GM12873 (cell line): ENCODE results near the gene KRTAP5-8.
"Not testable (repeated sequence)": the region's sequence is repeated elsewhere in the genome, so short reads cannot be mapped to it uniquely, and the experiment has no call there.

Experiments used
- TF ChIP-seq, protein P1 (sequence below): IDR thresholded peaks from 2 replicates; pipeline ENCODE4 v1.5.1; 2012; ENCODE audit warnings: low read depth, mild to moderate bottlenecking, moderate library complexity, low read length, control low read depth; ENCODE audit not compliant: insufficient read depth; ENCODE audit errors: missing control alignments

KRTAP5-8 gene

DNA sequence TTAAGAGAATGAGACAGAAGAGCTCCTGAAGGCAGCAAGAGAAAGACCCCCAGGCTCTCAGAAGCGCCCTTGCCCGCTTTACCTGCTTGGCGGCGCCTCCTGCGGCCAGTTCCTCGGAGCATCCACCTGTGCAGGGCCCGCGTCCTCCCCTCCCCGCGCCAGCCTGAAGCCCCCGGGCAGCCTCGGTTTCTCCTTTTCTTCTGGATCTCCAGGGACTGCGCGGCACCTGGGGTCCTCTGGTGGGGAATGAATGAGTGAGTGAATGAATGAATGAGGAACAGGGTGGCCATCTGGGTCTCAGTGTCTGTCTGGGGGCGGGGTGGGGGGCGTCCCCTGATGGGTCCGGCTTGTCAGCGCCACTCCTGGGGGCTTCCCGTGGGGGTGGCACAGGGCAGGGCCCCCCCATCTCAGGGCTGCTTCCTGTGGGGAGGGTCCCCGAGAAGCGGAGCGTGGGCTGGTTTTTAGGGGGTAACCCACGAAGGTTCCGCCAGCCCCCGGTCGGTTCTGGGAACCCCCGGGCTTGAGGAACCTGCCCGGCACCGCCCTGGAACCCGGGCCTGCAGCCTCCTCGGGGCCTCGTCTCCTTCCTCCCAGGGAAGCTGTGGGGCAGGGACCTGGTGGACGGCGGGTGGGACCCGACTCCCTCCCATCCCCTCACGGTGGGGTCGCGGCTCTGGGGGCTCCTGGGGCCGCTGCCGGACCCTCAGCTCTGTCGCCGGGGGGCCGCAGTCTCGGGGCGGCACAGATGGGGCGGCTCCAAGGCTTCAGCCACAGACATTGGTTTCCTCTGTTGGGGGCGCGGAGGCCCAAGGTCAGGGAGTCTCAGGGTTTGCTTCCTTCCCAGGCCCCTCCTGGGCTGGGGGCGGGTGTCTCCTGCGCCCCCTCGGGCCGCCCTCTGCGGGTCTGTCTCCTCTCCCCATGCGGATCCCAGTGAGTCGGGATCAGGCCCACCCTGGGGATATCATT lies 19.0 kb upstream of the KRTAP5-8 start:
- TF ChIP-seq, protein P1, sequence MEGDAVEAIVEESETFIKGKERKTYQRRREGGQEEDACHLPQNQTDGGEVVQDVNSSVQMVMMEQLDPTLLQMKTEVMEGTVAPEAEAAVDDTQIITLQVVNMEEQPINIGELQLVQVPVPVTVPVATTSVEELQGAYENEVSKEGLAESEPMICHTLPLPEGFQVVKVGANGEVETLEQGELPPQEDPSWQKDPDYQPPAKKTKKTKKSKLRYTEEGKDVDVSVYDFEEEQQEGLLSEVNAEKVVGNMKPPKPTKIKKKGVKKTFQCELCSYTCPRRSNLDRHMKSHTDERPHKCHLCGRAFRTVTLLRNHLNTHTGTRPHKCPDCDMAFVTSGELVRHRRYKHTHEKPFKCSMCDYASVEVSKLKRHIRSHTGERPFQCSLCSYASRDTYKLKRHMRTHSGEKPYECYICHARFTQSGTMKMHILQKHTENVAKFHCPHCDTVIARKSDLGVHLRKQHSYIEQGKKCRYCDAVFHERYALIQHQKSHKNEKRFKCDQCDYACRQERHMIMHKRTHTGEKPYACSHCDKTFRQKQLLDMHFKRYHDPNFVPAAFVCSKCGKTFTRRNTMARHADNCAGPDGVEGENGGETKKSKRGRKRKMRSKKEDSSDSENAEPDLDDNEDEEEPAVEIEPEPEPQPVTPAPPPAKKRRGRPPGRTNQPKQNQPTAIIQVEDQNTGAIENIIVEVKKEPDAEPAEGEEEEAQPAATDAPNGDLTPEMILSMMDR, result no peak

GRCh38 chr11:71519546-71519945 lies 18.3 kb upstream of the KRTAP5-8 start:
- TF ChIP-seq, protein P1, result no peak

- TF ChIP-seq, protein P1, result no peak
These were observed 12.5 kb upstream of the KRTAP5-8 start for GRCh38 chr11:71525188-71525937.

DNA sequence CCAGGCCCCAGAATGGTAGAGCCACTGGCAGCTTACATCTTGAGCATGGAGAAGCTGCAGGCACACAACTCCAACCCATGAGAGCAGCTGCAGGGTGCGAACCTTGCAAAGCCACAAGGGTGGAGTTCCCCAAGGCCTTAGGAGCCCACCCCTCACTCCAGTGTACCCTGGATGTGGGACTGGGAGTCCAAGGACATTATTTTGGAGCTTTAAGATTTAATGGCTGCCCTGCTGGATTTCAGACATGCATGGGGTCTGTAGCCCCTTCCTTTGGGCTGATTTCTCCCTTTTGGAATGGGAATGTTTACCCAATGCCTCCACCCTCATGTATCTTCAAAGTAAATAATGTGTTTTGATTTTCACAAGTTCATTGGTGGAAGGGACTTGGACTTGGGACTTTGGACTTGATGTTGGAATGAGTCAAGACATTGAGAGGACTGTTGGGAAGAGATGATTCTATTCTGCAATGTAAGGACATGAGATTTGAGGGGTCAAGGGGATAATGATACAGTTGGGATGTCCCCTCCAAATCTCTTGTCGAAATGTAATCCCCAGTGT lies 11.8 kb upstream of the KRTAP5-8 start:
- TF ChIP-seq, protein P1, result no peak

DNA sequence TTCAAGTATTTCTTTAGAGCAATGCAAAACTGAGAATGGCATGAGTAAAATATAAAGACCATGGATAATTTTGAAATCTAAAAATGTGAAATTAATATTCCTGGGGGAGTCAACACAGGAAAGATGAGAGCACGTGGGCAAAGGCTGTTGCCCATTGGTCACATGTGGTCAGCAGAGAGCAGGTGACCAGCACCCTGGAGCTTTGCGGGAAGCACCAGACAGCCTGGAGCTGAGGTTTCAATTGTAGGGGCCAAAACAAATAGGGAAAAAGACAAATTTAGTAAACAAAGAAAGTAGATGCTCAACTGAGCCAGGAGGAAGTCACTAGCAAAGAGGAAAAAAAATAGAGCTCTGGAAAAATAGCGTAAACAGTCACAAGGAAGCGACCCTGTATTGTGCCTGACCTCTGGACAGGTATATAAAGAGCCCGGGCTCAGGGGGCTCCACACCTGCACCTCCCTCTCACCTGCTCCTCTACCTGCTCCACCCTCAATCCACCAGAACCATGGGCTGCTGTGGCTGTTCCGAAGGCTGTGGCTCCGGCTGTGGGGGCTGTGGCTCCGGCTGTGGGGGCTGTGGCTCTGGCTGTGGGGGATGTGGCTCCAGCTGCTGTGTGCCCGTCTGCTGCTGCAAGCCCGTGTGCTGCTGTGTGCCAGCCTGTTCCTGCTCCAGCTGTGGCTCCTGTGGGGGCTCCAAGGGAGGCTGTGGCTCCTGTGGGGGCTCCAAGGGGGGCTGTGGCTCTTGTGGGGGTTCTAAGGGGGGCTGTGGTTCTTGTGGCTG lies 10.8 kb upstream of the KRTAP5-8 start, which contains the start of gene KRTAP5-7:
TSS of gene KRTAP5-7 (plus strand) at position 472 of the 780 bp plus-strand sequence. CDS start at position 506, 34 bp downstream.
- TF ChIP-seq, protein P1, result not testable (repeated sequence)

GRCh38 chr11:71527576-71528210 lies 10.1 kb upstream of the KRTAP5-8 start:
- TF ChIP-seq, protein P1, result no peak
